ENCODE measurements around the gene SELENOO. TPM values are rescaled to one million over a fixed set of nuclear protein-coding genes. Genes with fewer than 3 reads are reported as not detected.

Gene SELENOO
- total and polyA plus RNA-seq, 2 of the 13 experiments (the other 11 are each of a cell fraction or from before 2014, with no cell fraction given) = 14.4 to 19.0 TPM

DNA sequence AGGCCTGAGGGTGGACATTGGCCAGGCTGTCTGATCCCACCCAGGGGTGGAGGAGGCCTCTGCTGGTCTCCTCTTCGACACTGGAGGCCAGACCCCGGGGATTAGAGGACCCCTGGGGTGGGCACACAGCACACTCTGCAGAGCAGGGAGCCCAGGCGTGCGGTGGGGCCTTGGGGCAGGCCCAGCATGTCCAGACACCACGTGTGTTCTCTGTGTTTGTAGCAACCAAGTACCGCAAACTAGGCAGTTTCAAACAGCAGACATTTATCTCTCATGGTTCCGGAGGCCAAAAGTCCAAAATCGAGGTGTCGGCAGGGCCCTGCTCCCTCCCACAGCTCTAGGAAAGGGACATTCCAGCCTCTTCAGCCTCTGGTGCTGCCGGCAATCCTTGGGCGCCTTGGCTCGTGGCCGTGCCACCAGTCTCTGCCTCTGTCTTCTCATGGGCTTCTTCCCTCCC is 28.8 kb upstream of the SELENOO start (continued):
- TF ChIP-seq, protein P1, sequence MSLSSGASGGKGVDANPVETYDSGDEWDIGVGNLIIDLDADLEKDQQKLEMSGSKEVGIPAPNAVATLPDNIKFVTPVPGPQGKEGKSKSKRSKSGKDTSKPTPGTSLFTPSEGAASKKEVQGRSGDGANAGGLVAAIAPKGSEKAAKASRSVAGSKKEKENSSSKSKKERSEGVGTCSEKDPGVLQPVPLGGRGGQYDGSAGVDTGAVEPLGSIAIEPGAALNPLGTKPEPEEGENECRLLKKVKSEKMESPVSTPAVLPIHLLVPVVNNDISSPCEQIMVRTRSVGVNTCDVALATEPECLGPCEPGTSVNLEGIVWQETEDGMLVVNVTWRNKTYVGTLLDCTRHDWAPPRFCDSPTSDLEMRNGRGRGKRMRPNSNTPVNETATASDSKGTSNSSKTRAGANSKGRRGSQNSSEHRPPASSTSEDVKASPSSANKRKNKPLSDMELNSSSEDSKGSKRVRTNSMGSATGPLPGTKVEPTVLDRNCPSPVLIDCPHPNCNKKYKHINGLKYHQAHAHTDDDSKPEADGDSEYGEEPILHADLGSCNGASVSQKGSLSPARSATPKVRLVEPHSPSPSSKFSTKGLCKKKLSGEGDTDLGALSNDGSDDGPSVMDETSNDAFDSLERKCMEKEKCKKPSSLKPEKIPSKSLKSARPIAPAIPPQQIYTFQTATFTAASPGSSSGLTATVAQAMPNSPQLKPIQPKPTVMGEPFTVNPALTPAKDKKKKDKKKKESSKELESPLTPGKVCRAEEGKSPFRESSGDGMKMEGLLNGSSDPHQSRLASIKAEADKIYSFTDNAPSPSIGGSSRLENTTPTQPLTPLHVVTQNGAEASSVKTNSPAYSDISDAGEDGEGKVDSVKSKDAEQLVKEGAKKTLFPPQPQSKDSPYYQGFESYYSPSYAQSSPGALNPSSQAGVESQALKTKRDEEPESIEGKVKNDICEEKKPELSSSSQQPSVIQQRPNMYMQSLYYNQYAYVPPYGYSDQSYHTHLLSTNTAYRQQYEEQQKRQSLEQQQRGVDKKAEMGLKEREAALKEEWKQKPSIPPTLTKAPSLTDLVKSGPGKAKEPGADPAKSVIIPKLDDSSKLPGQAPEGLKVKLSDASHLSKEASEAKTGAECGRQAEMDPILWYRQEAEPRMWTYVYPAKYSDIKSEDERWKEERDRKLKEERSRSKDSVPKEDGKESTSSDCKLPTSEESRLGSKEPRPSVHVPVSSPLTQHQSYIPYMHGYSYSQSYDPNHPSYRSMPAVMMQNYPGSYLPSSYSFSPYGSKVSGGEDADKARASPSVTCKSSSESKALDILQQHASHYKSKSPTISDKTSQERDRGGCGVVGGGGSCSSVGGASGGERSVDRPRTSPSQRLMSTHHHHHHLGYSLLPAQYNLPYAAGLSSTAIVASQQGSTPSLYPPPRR (CRISPR knock-in tag; IDR thresholded peaks at IDR 0.05; ENCODE audit: borderline replicate concordance) = no peak
- TF ChIP-seq RFX3 (CRISPR knock-in tag; IDR thresholded peaks at IDR 0.05) = no peak
- no peak for TF ChIP-seq MEIS2 (CRISPR knock-in tag; IDR thresholded peaks at IDR 0.05)
- TF ChIP-seq ZNF207 (IDR thresholded peaks at IDR 0.05; ENCODE audit: borderline replicate concordance) = no peak
- TF ChIP-seq, protein P2, sequence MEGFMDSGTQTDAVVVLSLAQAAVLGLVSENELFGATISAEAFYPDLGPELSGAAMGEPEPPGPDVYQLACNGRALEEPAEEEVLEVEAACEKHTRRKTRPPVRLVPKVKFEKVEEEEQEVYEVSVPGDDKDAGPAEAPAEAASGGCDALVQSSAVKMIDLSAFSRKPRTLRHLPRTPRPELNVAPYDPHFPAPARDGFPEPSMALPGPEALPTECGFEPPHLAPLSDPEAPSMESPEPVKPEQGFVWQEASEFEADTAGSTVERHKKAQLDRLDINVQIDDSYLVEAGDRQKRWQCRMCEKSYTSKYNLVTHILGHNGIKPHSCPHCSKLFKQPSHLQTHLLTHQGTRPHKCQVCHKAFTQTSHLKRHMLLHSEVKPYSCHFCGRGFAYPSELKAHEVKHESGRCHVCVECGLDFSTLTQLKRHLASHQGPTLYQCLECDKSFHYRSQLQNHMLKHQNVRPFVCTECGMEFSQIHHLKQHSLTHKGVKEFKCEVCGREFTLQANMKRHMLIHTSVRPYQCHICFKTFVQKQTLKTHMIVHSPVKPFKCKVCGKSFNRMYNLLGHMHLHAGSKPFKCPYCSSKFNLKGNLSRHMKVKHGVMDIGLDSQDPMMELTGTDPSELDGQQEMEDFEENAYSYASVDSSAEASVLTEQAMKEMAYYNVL (CRISPR knock-in tag; IDR thresholded peaks at IDR 0.05; ENCODE audit: borderline replicate concordance) = no peak
- no peak for TF ChIP-seq ZBTB49 (CRISPR knock-in tag; IDR thresholded peaks at IDR 0.05; ENCODE audit: borderline replicate concordance)
- no peak for TF ChIP-seq ZNF276 (CRISPR knock-in tag; IDR thresholded peaks at IDR 0.05; ENCODE audit: low read depth)
- TF ChIP-seq, protein P3, sequence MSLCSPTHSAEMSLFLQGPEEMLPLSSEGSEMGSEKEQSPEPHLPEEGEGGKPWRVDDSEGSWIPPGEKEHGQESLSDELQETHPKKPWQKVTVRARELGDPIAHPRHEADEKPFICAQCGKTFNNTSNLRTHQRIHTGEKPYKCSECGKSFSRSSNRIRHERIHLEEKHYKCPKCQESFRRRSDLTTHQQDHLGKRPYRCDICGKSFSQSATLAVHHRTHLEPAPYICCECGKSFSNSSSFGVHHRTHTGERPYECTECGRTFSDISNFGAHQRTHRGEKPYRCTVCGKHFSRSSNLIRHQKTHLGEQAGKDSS (CRISPR knock-in tag; IDR thresholded peaks at IDR 0.05; ENCODE audit: borderline replicate concordance, low read depth) = no peak
- no peak for TF ChIP-seq EEA1 (CRISPR knock-in tag; IDR thresholded peaks at IDR 0.05; ENCODE audit: borderline replicate concordance)
- no peak for TF ChIP-seq HMG20A (CRISPR knock-in tag; IDR thresholded peaks at IDR 0.05; ENCODE audit: borderline replicate concordance)
- TF ChIP-seq, protein P4, sequence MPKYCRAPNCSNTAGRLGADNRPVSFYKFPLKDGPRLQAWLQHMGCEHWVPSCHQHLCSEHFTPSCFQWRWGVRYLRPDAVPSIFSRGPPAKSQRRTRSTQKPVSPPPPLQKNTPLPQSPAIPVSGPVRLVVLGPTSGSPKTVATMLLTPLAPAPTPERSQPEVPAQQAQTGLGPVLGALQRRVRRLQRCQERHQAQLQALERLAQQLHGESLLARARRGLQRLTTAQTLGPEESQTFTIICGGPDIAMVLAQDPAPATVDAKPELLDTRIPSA (CRISPR knock-in tag; IDR thresholded peaks at IDR 0.05; ENCODE audit: borderline replicate concordance) = no peak
- no peak for TF ChIP-seq HOXA7 (CRISPR knock-in tag; IDR thresholded peaks at IDR 0.05)
- no peak for TF ChIP-seq ZNF256 (CRISPR knock-in tag; conservative IDR thresholded peaks at IDR 0.05)
- no peak for TF ChIP-seq ZNF616 (CRISPR knock-in tag; IDR thresholded peaks at IDR 0.05; ENCODE audit: low read depth)

Data from HepG2 (cell line).